ENCODE measurements around the gene ARHGAP26.

ARHGAP26 gene

GRCh38 chr5:143241892-143242291 is 471.7 kb downstream of the ARHGAP26 start:
- DNase-seq (ENCODE audit: low read depth) = no peak
- no peak overlapping the region for H3K4me3 ChIP-seq (ENCODE audit: low read depth, low read length)
- no peak for TF ChIP-seq CTCF (IDR thresholded peaks at IDR 0.05; ENCODE audit: low read depth, low read length, missing control alignments)

- H3K4me3 ChIP-seq (ENCODE audit: low read depth, low read length) = no peak overlapping the region
- TF ChIP-seq CTCF (IDR thresholded peaks at IDR 0.05; ENCODE audit: low read depth, low read length, missing control alignments) = no peak
- DNase-seq (ENCODE audit: low read depth) = no peak
Observed at GRCh38 chr5:143243103-143243502, 472.9 kb downstream of the ARHGAP26 start.

DNA sequence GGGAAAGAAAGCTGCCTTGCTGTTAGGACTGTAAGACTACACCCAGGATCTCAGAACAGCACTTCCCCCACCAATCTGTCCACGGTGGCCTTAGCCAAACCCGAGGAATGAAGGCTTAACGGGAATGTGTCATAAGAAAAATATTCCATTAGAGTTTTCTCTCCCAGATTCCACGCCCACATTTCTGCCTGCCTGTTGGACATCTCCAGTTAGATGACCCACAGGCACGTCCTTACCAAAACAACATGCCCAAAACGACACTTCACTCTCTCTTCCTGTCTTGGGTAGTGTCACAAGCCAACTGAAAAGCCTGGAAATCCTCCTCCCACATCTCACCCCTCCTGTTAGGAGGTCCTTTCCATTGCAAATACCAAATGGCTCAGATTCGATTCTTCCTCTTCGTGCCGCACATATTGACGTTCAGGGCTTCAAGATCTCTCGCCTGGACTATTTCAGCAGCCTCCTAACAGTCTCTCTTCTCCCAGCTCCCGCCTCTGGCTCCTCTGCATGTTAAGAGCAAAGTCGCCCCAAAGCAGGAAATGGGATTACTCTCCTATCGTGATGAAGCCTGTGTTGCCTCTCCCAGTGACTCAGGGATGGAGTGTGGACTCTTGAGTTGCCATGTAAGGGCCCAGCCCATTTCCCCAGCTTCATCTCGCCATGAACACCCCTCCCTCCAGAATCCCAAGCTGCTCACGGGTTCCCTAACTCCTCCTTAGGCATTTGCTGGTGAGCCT is 474.0 kb downstream of the ARHGAP26 start:
- no peak for DNase-seq (ENCODE audit: low read depth)
- no peak for TF ChIP-seq CTCF (IDR thresholded peaks at IDR 0.05; ENCODE audit: low read depth, low read length, missing control alignments)
- H3K4me3 ChIP-seq (ENCODE audit: low read depth, low read length) = no peak overlapping the region

DNA sequence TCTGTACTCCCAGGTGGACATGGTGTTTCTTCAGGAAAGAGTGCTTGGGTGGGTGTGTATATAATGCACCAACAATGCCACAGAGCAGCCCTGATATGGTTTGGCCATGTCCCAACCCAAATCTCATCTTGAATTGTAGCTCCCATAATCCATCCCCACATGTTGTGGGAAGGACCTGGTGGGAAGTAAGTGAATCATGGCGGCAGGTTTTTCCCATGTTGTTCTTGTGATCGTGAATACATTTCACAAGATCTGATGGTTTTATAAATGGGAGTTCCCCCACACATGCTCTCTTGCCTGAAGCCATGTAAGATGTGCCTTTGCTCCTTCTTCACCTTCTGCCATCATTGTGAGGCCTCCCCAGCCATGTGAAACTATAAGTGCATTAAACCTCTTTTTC is 474.8 kb downstream of the ARHGAP26 start:
- H3K4me3 ChIP-seq (ENCODE audit: low read depth, low read length) = no peak overlapping the region
- no peak for DNase-seq (ENCODE audit: low read depth)

DNA sequence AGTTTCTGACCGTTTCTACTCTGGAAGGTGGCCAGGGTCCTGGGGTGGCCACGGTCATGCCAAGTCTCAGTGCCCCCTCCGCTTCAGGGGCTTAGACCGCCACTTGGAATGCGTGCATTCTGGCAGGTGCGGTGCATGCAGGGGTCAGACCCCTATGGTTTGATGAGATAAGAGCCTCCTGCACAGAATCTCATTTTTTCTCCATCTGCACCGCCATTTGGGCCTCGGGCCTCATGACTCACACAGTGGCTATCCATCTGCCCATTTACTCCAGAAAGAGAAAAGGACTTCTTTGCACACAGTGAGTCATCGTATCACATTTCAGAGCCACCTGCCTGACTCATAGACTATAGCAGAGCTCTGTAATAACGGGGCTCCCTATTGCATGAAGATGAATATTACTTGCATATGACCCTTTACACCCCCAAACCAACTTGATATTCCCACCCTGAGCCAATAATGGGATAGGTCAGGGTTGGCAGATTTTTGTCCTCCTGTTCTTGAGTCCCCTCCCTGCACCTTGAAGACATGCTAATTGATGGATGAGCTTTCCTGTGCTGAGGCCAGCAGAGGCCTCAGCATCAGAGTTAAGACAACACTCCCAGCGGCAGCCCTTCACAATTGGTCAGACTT is 475.9 kb downstream of the ARHGAP26 start:
- H3K4me3 ChIP-seq (ENCODE audit: low read depth, low read length) = no peak overlapping the region
- DNase-seq (ENCODE audit: low read depth) = no peak
- no peak for TF ChIP-seq CTCF (IDR thresholded peaks at IDR 0.05; ENCODE audit: low read depth, low read length, missing control alignments)

More for the DNA sequence above, 474.8 kb downstream of the ARHGAP26 start:
- TF ChIP-seq CTCF (IDR thresholded peaks at IDR 0.05; ENCODE audit: low read depth, low read length, missing control alignments) = no peak

DNA sequence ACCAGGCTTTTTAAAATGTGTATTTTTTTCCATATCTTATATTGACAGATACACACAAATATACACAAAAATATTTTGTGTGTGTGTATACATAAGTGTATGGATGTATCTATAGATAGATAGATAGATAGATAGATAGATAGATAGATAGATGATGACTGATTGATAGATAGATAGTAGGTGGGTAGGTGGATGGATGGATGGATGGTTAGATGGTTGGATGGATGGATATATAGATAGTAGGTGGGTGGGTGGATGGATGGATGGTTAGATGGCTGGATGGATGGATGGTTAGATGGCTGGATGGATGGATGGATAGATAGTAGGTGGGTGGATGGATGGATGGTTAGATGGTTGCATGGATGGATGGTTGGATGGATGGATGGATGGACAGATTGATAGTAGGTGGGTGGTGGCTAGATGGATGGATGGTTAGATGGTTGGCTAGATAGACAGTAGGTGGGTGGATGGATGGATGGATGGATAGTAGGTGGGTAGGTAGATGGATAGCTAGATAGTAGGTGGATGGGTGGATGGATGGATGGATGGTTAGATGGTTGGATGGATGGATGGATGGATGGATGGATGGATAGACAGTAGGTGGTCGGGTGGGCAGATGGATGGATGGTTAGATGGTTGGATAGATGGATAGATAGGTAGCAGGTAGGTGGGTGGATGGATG is 477.1 kb downstream of the ARHGAP26 start:
- no peak for DNase-seq (ENCODE audit: low read depth)
- H3K4me3 ChIP-seq (ENCODE audit: low read depth, low read length) = no peak overlapping the region
- TF ChIP-seq CTCF (IDR thresholded peaks at IDR 0.05; ENCODE audit: low read depth, low read length, missing control alignments) = no peak
